GM12878 (cell line): Measurements from ENCODE around the gene DNAJA2. TPM values are rescaled to one million over a fixed set of nuclear protein-coding genes. Genes with fewer than 3 reads are reported as not detected.

Experiments
- ATAC-seq: fragments of 200-7000 bp; cut with Tn5 transposase; 3 replicates; pipeline ENCODE4 v1.9.1; 2020; ENCODE audit warnings: mild to moderate bottlenecking, moderate library complexity
- BruUV-seq: library from RNA; stranded (reverse); fragments of 400-500 nt; replicated peaks from 2 replicates; lab custom pipeline; 2021; lab: Mats Ljungman, UMichigan
- CTCF ChIA-PET: fragments of 300-600 bp; sonication (Branson Sonifier 250); formaldehyde crosslinking; extraction: SDS; loops from one replicate; lab custom pipeline; 2021; ENCODE audit warnings: inconsistent platforms; lab: Yijun Ruan, JAX
- POLR2A ChIA-PET: fragments of 350-600 bp; formaldehyde crosslinking; extraction: SDS; loops from one replicate; lab custom pipeline; 2021; ENCODE audit warnings: inconsistent platforms; lab: Charles Lee
- RAD21 ChIA-PET: fragments of 300-600 bp; sonication (Branson Sonifier 250); formaldehyde crosslinking; loops from one replicate; lab custom pipeline; 2023; ENCODE audit warnings: antibody characterized with exemption; ENCODE audit not compliant: unreplicated experiment; lab: Charles Lee
- SMC1A ChIA-PET: fragments of 300-600 bp; sonication (Branson Sonifier 250); formaldehyde crosslinking; loops from one replicate; lab custom pipeline; 2023; ENCODE audit not compliant: unreplicated experiment, uncharacterized antibody; lab: Charles Lee
- DNase-seq: peaks from one replicate; pipeline ENCODE4 v3.0.0-alpha.2; 2011; ENCODE audit warnings: low read depth, low spot score
- FAIRE-seq: peaks from 3 replicates; lab custom pipeline; 2011; peaks lifted over from hg19 to GRCh38; lab: Jason Lieb, UNC
- H2AFZ ChIP-seq: 2 replicates; pipeline ENCODE4 v1.6.0; 2011; ENCODE audit warnings: low read depth, low read length, control low read depth; ENCODE audit not compliant: control insufficient read depth
- H3K27ac ChIP-seq: 2 replicates; pipeline ENCODE4 v1.5.1; 2011; ENCODE audit warnings: control low read depth; ENCODE audit not compliant: control insufficient read depth, insufficient read depth
- H3K27me3 ChIP-seq, 2 experiments: replicated peaks in 1 of 2; 2 replicates each; pipeline versions ENCODE4 v1.6.0 to v1.6.1; 2011; ENCODE audit warnings: low read length in 1 of 2; ENCODE audit not compliant: control insufficient read depth in 2 of 2, insufficient read depth in 2 of 2
- H3K36me3 ChIP-seq, 2 experiments: 2 replicates each; pipeline ENCODE4 v1.5.1; 2011; ENCODE audit warnings: low read length in 1 of 2; ENCODE audit not compliant: control insufficient read depth in 2 of 2, insufficient read depth in 2 of 2
- H3K4me1 ChIP-seq: 2 replicates; pipeline ENCODE4 v1.6.1; 2011; ENCODE audit warnings: mild to moderate bottlenecking, low read length, moderate library complexity, mixed read lengths; ENCODE audit not compliant: control insufficient read depth, insufficient read depth
- H3K4me2 ChIP-seq: 2 replicates; pipeline ENCODE4 v1.6.0; 2011; ENCODE audit warnings: control low read depth; ENCODE audit not compliant: control insufficient read depth, insufficient read depth
- H3K4me3 ChIP-seq: fragments of 200-600 bp; sonication (generic); 2 replicates; pipeline ENCODE4 v1.5.1; 2016
- H3K79me2 ChIP-seq: 2 replicates; pipeline ENCODE4 v1.6.0; 2011; ENCODE audit warnings: low read length; ENCODE audit not compliant: control insufficient read depth, insufficient read depth
- H3K9ac ChIP-seq: 2 replicates; pipeline ENCODE4 v1.8.0; 2011; ENCODE audit warnings: low read length, control low read depth, mixed read lengths; ENCODE audit not compliant: control insufficient read depth, insufficient read depth
- H3K9me3 ChIP-seq: replicated peaks from 3 replicates; pipeline ENCODE4 v1.5.1; 2011; ENCODE audit warnings: mild to moderate bottlenecking, low read length; ENCODE audit not compliant: control insufficient read depth, insufficient read depth
- H4K20me1 ChIP-seq: 2 replicates; pipeline ENCODE4 v1.6.0; 2011; ENCODE audit not compliant: control insufficient read depth, insufficient read depth
- ATF2 ChIP-seq: IDR thresholded peaks from 2 replicates; pipeline ENCODE4 v1.6.1; 2012; ENCODE audit warnings: low read length, inconsistent platforms
- CREM ChIP-seq: IDR thresholded peaks from 2 replicates; pipeline ENCODE4 v1.6.1; 2014; ENCODE audit warnings: antibody characterized with exemption, low read depth
- EGR1 ChIP-seq, 2 experiments: IDR thresholded peaks; 1 replicate in 1 of 2; 2 replicates in 1 of 2; pipeline ENCODE4 v1.6.1; 2011 to 2012; ENCODE audit warnings: low read depth in 2 of 2, low read length in 2 of 2, borderline replicate concordance in 1 of 2, mild to moderate bottlenecking in 1 of 2, moderate library complexity in 1 of 2
- GABPA ChIP-seq: IDR thresholded peaks from 2 replicates; pipeline ENCODE4 v1.6.1; 2014; ENCODE audit warnings: antibody characterized with exemption, low read depth, mild to moderate bottlenecking, inconsistent platforms
- NBN ChIP-seq: fragments of 450-650 bp; IDR thresholded peaks from 2 replicates; pipeline ENCODE4 v1.6.1; 2016
- NR2C1 ChIP-seq: fragments of 450-650 bp; IDR thresholded peaks from 2 replicates; pipeline ENCODE4 v1.6.1; 2017; ENCODE audit warnings: antibody characterized with exemption, mild to moderate bottlenecking, moderate library complexity
- NR2F1 ChIP-seq: fragments of 450-650 bp; conservative IDR thresholded peaks from 2 replicates; pipeline ENCODE4 v1.6.1; 2017; ENCODE audit warnings: mild to moderate bottlenecking
- RUNX3 ChIP-seq: IDR thresholded peaks from 2 replicates; pipeline ENCODE4 v1.6.1; 2012; ENCODE audit warnings: low read length, inconsistent platforms
- SUZ12 ChIP-seq: fragments of 200-600 bp; sonication (generic); IDR thresholded peaks from one replicate; pipeline ENCODE4 v1.6.1; 2018; ENCODE audit warnings: antibody characterized with exemption, mild to moderate bottlenecking; ENCODE audit not compliant: unreplicated experiment
- TAF1 ChIP-seq: IDR thresholded peaks from 2 replicates; pipeline ENCODE4 v1.6.1; 2011; ENCODE audit warnings: mild to moderate bottlenecking, low read depth, low read length, borderline replicate concordance
- WGBS: methylation state at CpG from one replicate; pipeline ENCODE4 v1.1.6; 2016; ENCODE audit warnings: low lambda C conversion rate; ENCODE audit not compliant: insufficient replicate concordance, insufficient coverage; ENCODE audit errors: missing lambda C conversion rate; 5-methylcytosine and 5-hydroxymethylcytosine counted together
- in situ Hi-C: fragments of 300-500 bp; cut with MboI; formaldehyde crosslinking; loops from 9 replicates; pipeline ENCODE4 v1.14.3; 2018; ENCODE audit warnings: mixed read lengths
- intact Hi-C: fragments of 100-400 bp; cut with micrococcal nuclease; formaldehyde crosslinking; loops from one replicate; pipeline ENCODE4 v1.14.2; 2022; ENCODE audit not compliant: unreplicated experiment
- polyA plus RNA-seq, 11 experiments: library from polyadenylated mRNA; depleted of rRNA in 4 of 11; unstranded in 6 of 11; stranded (reverse) in 5 of 11; fragments of >200 nt; fragmentation: Nextera tagmentation in 4 of 11; fragmentation: Illumina TruSeq in 1 of 11; extraction: Ambion mirVana in 4 of 11; extraction: Trizol in 1 of 11; gene quantifications; 1 replicate in 1 of 11; 2 replicates in 10 of 11; pipeline versions ENCODE4 v1.2.1 to v1.2.3, GENCODE V29; 2011 to 2016; ENCODE audit warnings: inconsistent platforms in 2 of 11, missing spikeins in 2 of 11, low read depth in 1 of 11
- total RNA-seq, 4 experiments: library from RNA; depleted of rRNA in 3 of 4; stranded (reverse); fragments of >200 nt in 3 of 4; fragmentation: Illumina TruSeq in 1 of 4; extraction: Trizol in 1 of 4; gene quantifications; 2 replicates each; pipeline versions ENCODE4 v1.2.1 to v1.2.3, GENCODE V29; 2013 to 2021
- TF ChIP-seq, protein P1 (sequence below): fragments of 450-650 bp; IDR thresholded peaks from 2 replicates; pipeline ENCODE4 v1.6.1; 2016; ENCODE audit warnings: mild to moderate bottlenecking, moderate library complexity, borderline replicate concordance
- TF ChIP-seq, protein P2 (sequence below): fragments of 150-350 bp; IDR thresholded peaks from 2 replicates; pipeline ENCODE4 v1.6.1; 2014; ENCODE audit warnings: mild to moderate bottlenecking, low read depth, low read length

The DNAJA2 gene
- total and polyA plus RNA-seq, 10 of the 15 experiments (the other 5 are each of a cell fraction or from before 2014, with no cell fraction given): 26.2 to 96.4 (median 58.1) TPM

DNA sequence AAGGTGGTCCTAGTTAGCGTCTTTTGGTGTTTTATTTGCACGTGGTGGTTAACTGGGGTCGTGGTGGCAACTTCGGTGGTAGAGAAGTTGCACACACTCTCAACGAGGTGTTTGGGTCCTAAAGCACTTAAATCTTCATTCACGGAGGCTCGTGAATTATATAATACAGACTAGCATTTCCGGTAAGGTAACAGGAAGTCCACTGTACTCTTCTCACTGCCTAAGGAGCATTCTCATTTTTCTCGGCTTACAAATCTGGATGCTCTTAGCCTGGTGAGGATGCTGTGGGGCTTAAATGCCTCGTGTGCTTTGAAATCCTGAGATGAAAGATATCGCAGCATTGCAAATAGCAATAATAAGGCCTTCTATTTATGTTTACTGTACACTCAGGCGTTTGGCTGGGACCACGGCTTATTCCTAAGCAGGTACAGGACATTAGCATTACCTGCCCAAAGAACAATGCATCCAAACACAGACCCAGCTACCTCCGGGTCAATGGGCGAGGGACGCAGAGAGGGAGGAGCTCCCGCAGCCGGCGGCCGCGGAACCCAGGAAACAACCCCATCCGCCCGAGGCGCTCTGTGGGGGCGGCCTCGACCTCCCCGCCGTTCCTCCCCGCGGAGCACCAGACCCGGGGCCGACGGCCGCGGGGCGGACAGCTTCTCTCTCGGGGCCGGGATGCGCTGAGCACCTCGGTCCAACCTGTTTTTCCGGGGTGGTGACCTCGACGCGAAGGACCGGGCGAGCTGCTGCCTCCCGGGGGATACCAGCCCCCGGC lies 856 bp downstream of the DNAJA2 start:
- Histone ChIP-seq H3K9me3 (no peaks in the 10 kb centered on the region), H3K27me3 (no peaks in the 10 kb centered on the region), H3K9ac (peak overlapping the region; percentile 95), H2AFZ (peak overlapping the region; percentile 21; the same call in 1 of the 2 replicates), H3K4me3 (peak overlapping the region; percentile 88), H4K20me1 (no peaks in the 10 kb centered on the region), H3K36me3 (peaks cover 3 to 20% of the 10 kb centered on the region in 2 experiments), H3K4me1 (peaks cover 23% of the 10 kb centered on the region), H3K79me2 (peaks cover 65% of the 10 kb centered on the region), H3K4me2 (peak overlapping the region; percentile 91), H3K27ac (peak overlapping the region; percentile 98)
- CTCF ChIA-PET: interaction anchor here (0.7 to 2.1 kb wide), 7 partner anchors 10 to 1082 kb away, joined by 3 to 11 read pairs (median 3); no protein-coding TSS in a partner anchor
- FAIRE-seq (peak; percentile 35), ATAC-seq (peak; percentile 62), DNase-seq (no peak)
- in situ Hi-C loops (no loop called here), intact Hi-C loops (loop anchor here (1.0 to 5.0 kb wide), 3 partner anchors 9 to 170 kb away; partner anchors contain the start of gene NETO2)
- RAD21 ChIA-PET: interaction anchor here (0.9 to 4.6 kb wide), 10 partner anchors 10 to 1125 kb away, joined by 3 to 29 read pairs (median 4); no protein-coding TSS in a partner anchor
- 1% methylated on average over 48 of the region's 48 CpGs for WGBS
- BruUV-seq: no TSS peak
- SMC1A ChIA-PET: interaction anchor here (1.0 to 4.2 kb wide), 6 partner anchors 11 to 184 kb away, joined by 3 to 31 read pairs (median 6); no protein-coding TSS in a partner anchor
- POLR2A ChIA-PET: interaction anchor here (0.8 to 2.1 kb wide), 7 partner anchors 9 to 169 kb away, joined by 3 to 7 read pairs (median 4); no protein-coding TSS in a partner anchor
- peak in 1 of 2 experiments; percentile 81; a peak in 1 of 3 replicates for TF ChIP-seq EGR1 (IDR thresholded peaks at IDR 0.05; ENCODE audit: borderline replicate concordance in 1 of 2, low read depth in 2 of 2, low read length in 2 of 2)
- peak; percentile 13; the same call in 1 of the 2 replicates for TF ChIP-seq NR2C1
- TF ChIP-seq TAF1: peak; percentile 20; the same call in 1 of the 2 replicates
- 0 out of 2 replicates have a peak, but pooled peaks have one; percentile 5 for TF ChIP-seq RUNX3
- TF ChIP-seq CREM: peak; percentile 11; the same call in 1 of the 2 replicates
- TF ChIP-seq, protein P1, sequence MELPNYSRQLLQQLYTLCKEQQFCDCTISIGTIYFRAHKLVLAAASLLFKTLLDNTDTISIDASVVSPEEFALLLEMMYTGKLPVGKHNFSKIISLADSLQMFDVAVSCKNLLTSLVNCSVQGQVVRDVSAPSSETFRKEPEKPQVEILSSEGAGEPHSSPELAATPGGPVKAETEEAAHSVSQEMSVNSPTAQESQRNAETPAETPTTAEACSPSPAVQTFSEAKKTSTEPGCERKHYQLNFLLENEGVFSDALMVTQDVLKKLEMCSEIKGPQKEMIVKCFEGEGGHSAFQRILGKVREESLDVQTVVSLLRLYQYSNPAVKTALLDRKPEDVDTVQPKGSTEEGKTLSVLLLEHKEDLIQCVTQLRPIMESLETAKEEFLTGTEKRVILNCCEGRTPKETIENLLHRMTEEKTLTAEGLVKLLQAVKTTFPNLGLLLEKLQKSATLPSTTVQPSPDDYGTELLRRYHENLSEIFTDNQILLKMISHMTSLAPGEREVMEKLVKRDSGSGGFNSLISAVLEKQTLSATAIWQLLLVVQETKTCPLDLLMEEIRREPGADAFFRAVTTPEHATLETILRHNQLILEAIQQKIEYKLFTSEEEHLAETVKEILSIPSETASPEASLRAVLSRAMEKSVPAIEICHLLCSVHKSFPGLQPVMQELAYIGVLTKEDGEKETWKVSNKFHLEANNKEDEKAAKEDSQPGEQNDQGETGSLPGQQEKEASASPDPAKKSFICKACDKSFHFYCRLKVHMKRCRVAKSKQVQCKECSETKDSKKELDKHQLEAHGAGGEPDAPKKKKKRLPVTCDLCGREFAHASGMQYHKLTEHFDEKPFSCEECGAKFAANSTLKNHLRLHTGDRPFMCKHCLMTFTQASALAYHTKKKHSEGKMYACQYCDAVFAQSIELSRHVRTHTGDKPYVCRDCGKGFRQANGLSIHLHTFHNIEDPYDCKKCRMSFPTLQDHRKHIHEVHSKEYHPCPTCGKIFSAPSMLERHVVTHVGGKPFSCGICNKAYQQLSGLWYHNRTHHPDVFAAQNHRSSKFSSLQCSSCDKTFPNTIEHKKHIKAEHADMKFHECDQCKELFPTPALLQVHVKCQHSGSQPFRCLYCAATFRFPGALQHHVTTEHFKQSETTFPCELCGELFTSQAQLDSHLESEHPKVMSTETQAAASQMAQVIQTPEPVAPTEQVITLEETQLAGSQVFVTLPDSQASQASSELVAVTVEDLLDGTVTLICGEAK: peak; percentile 65; the same call in 1 of the 2 replicates
- TF ChIP-seq NBN: 0 out of 2 replicates have a peak, but pooled peaks have one; percentile 18
- no peak for TF ChIP-seq NR2F1
- TF ChIP-seq ATF2: 0 out of 2 replicates have a peak, but pooled peaks have one; percentile 20
- TF ChIP-seq SUZ12: no peak
- TF ChIP-seq GABPA: peak; percentile 66
- TF ChIP-seq, protein P2, sequence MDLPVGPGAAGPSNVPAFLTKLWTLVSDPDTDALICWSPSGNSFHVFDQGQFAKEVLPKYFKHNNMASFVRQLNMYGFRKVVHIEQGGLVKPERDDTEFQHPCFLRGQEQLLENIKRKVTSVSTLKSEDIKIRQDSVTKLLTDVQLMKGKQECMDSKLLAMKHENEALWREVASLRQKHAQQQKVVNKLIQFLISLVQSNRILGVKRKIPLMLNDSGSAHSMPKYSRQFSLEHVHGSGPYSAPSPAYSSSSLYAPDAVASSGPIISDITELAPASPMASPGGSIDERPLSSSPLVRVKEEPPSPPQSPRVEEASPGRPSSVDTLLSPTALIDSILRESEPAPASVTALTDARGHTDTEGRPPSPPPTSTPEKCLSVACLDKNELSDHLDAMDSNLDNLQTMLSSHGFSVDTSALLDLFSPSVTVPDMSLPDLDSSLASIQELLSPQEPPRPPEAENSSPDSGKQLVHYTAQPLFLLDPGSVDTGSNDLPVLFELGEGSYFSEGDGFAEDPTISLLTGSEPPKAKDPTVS: no peak
